HG03378 (cell line): ENCODE data around the gene TNFAIP8L2.

Experiments
- ATAC-seq: cut with Tn5 transposase; IDR thresholded peaks from one replicate; pipeline ENCODE4 v1.9.1; 2021; ENCODE audit warnings: mild to moderate bottlenecking, moderate library complexity; ENCODE audit not compliant: unreplicated experiment

Gene TNFAIP8L2

DNA sequence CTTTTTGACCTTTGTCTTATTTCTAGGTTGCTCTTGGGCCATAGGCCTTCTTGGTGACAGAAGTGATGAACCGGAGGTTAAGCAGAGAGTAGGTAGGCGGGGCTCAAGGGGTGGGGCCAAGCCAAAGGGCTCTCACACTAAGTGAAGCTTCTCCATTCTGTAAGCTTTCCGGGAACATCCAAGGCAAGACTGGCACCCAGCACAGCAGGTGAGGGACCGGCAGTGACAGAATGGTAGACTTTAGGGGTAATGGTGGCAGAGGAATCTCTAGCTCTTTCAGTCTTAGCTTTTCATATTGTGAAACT lies at the start of gene TNFAIP8L2:
TSS of gene TNFAIP8L2 (plus strand) at position 135 of the 305 bp plus-strand sequence. CDS start 2,049 bp downstream, outside the sequence.
- ATAC-seq: peak; percentile 44

GRCh38 chr1:151106894-151107293 lies 49.6 kb upstream of the TNFAIP8L2 start:
- no peak for ATAC-seq

DNA sequence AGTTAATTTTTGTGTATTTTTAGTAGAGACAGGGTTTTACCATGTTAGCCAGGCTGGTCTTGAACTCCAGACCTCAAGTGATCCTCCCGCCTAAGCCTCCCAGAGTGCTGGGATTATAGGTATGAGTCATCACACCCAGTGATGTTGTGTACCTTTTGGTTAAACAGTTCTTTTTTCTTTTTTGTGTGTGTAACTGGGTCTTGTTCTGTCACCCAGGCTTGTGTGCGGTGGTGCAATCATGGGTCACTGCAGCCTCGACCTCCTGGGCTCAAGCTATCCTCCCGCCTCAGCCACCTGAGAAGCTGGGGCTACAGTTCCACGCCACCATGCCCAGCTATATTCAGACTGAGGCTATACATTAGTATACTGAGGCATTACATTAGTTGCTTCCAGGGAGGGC lies 48.1 kb upstream of the TNFAIP8L2 start:
- no peak for ATAC-seq

- ATAC-seq: no peak
These were observed 42.6 kb upstream of the TNFAIP8L2 start for GRCh38 chr1:151113877-151114276.

DNA sequence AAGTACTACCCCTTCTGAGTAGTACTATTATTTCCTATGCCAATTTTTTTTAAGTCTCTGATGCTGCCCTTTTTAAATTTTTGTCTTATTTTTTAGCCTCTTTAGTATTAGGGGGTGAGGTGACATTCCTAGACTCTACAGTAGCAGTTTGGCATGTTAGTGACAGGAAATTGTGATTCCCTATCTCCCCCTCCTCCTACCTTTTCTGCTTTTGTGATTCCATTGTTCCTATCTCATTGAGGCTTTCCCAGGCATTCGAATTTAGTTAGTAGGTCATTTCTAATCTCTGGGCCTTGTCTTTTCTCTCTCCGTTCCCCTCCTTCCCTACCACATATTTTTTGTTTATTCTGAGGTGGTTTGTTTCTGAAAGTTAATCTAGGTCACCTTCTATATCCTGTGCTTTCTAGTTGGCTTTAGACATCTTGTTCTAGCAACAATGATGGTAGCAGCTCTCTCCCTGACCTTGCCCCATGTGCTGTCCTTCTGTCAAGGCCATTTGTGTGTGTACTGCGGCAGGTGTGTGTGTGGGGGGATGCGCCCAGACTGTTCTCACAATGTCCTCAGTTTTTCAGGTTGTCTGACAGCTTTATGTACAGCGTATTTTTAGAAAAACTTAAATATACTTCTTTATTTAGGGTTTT lies 31.6 kb upstream of the TNFAIP8L2 start:
- ATAC-seq: no peak

DNA sequence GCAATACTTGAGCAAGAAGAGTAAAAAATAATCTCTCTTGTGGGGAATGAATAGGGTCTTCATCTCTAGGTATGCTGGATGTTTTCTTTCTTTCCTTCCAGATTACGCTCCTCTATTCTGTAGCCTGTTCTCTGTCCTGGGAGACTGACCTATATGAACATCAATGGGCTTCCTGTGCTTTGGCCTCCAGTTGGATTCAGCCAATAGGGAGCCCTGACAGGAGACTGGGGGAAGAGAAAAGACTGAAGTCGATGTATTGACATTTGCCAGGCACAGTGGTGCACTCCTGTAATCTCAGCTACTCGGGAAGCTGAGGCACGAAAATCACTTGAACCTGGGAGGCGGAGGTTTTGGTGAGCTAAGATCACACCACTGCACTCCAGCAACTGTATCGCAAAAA lies 27.6 kb upstream of the TNFAIP8L2 start:
- no peak for ATAC-seq

DNA sequence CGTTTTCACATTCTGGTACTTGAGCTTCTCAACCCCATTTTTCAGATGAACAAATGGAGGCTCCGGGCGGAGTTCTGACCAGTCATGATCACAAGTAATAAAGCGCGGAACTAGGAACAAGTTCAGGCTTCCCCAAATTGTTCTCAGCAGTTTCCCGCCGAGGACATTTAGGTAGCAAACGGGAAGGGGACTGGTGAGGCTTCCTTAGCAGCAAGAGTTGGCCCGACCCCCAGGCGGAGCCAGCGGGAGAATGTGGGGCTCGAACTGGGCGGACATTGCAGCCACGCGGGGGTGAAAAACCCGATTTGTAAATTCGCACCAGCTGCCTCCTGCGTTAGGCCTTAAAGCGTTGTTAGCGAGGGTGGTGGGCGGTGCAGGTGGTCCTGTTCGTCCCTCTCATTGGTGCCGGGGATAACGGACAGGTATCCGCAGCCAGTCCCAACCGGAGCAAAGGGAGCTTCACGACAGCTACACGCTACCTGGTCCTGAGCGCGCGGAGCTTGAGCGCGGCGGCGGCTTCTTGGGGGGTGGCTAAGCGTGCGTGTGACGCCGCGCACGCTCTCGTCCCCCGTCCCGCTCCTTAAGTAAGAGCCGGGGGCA lies 25.4 kb upstream of the TNFAIP8L2 start:
- no peak for ATAC-seq

DNA sequence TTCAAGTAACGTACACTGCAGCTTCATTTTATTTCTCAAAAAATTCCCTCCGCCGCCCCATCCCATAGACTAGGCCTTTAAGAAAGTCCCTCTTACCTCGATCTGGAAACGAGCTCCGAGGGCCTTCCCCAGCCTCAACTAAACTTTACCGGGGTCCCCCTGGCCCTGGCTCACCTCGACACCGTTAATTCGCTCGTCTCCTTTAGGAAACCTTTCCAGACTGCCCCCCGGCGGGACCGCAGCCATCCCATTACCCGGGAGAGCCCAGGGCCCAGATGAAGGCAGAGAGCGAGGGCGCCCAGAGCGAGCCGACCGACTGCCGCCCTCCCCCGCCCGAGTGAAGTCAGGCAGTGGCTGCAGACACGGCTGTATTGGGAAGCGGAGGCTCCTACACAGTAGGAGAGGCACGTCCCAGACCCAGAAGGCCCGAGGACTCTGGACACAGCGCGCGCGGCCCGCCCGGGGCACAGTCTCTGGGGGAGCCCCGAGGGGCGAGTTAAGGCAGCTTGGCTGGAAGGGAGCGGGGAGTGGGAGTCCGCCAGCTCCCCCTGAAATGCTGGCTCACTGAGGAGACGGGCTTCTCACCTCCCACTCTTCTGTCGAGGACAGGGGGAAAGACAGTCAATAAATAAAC lies 24.6 kb upstream of the TNFAIP8L2 start:
- no peak for ATAC-seq

DNA sequence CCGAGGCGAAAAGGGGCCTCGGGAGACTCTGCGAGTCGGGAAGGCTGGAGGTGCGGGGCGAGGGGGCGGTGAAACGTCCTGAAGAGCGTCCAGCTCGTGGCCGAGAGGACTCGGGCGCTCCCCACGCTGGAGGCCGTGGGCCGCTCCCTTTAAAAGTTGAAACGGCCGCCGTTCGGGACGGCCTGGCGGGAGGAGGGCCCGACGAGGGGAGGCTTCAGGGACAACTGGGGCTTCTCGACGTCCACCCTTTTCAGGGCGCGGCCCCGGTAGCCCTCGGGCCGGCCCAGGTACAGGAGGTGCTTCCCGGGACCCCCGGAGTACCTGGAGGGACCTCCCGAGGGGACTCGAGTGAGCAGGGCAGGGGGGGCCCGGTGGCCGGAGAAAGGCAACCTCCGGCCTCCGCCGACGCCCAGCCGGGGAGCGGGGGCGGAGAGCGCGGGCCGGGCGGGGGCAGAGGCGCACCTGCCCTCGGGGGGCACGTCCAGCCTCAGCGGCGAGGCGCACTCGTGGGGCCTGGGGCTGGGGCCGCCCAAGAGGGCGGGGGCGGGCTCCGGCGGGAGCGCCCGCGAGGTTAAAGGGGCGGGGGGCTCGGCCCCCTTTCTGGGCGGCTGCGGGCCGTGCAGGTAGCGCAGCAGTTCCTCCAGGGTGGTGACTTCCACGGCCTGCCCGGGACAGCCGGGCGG lies 24.0 kb upstream of the TNFAIP8L2 start:
- no peak for ATAC-seq

GRCh38 chr1:151133018-151133806 lies 23.2 kb upstream of the TNFAIP8L2 start:
- ATAC-seq: no peak

GRCh38 chr1:151134396-151134795 lies 22.1 kb upstream of the TNFAIP8L2 start:
- no peak for ATAC-seq

GRCh38 chr1:151134991-151135390 lies 21.5 kb upstream of the TNFAIP8L2 start:
- no peak for ATAC-seq

DNA sequence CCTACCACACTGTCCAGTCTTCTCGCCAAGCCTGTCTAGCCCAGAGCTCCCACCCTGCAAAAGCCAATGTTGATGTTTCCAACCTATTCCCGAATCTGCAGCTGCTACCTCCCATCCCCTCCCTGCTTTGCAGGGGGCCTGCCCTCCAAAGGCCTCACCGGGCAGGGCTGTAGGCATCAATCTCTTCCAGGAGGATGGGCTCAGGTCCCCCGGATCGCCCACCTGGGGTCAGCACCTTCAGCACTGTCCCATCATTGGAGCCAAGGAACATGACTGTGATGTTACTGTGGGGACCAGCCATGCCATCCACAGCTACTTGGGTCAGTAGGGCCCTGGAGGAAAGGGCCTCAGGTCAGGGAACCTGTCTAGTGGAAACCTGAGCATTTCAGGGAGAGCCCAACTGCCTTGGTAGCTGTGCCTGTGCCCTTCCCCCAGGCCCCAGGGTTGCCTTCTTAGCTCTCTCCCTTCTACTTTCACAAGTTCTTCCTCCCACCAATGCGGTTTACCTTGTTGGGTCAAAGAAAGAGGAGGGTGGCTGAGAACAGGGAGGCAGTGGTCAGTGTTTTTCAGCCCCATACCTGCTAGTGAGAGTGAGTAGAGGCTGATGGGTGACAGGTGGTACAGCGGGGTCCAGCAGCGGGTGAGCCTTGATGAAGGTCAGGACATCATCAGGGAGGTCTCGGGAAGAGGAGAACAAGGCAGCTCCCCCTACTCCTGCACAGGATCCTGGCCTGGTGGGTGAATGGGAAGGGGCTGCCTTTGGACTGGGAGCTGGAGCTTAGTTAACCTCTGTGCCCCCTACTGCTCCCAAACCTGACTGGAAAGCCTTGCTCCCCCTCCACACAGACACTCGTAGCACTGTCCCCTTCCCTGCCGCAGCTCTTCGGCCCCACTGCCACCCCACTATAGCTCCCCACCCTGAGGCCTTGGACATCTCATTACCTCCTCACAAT lies 20.7 kb upstream of the TNFAIP8L2 start:
- ATAC-seq: no peak

GRCh38 chr1:151137789-151138188 lies 18.7 kb upstream of the TNFAIP8L2 start:
- no peak for ATAC-seq

DNA sequence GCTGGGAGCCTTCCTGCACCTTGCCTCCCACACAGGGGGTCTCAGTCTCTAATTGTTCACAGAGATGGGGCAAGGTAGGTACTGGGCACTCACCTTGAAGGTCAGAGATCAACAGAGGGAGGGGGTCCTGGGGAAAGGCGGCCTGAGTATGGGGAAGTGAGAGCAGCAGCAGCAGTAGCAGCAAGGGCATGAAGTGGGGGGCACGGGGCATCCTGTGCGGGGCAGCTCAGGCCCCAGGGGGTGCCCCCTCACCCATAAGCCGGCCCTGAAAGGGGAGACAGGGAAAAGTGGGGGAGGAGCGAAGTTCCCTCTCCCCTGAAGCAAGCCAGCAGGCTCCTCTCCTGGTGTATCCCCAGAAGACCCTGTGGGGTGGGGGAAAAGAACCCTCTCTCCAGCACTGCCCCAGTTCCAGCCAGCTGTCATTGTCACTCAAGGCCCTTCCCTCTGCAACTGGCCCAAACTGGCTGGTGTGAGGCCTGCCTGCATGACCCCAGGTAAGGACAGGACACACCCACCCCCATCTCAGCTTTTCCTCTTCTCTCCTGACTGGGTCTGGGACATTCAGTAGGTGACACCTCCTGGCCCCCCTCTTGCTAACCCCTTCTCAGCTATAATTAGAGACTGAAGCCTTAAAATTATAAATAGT lies 13.9 kb upstream of the TNFAIP8L2 start:
- ATAC-seq: no peak

GRCh38 chr1:151143057-151143435 lies 13.4 kb upstream of the TNFAIP8L2 start:
- ATAC-seq: no peak

GRCh38 chr1:151143986-151144385 lies 12.5 kb upstream of the TNFAIP8L2 start:
- ATAC-seq: no peak

- no peak for ATAC-seq
These were observed 11.8 kb upstream of the TNFAIP8L2 start for GRCh38 chr1:151144474-151145303.
